HG03442 (cell line): ENCODE measurements around the gene SNX8.
"Not testable (repeated sequence)": the region's sequence is repeated elsewhere in the genome, so short reads cannot be mapped to it uniquely, and the experiment has no call there.

ENCODE experiments used
- ATAC-seq: cut with Tn5 transposase; IDR thresholded peaks from one replicate; pipeline ENCODE4 v1.9.1; 2021; ENCODE audit warnings: mild to moderate bottlenecking, moderate library complexity; ENCODE audit not compliant: unreplicated experiment

The SNX8 gene

GRCh38 chr7:2330493-2330892 lies 16.3 kb upstream of the SNX8 start:
- ATAC-seq = no peak

GRCh38 chr7:2326951-2327350 lies 12.7 kb upstream of the SNX8 start:
- no peak for ATAC-seq

GRCh38 chr7:2325162-2325561 lies 10.9 kb upstream of the SNX8 start:
- ATAC-seq = no peak

DNA sequence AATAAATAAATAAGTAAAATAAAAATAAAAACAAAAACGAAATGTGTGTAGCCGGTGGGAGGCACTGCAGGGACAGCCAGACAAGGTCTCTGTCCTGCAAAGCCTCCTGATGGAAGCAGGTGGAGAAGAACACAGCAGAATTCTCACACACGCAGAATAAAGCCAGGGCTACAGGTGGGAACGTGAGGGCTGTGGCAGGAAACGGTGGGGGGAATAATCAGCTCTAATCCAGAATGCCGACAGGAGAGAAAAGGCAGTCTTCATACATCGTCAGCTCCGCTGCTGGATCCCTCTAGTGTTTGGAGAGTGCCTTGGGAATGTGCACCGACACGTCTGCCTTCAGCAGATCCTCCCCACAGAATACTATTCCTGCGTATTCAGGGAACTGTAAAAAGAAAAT lies 6.8 kb upstream of the SNX8 start:
- no peak for ATAC-seq

GRCh38 chr7:2317556-2318293 lies 3.5 kb upstream of the SNX8 start:
- ATAC-seq = no peak

GRCh38 chr7:2316578-2316977 lies 2.3 kb upstream of the SNX8 start:
- ATAC-seq = no peak

- ATAC-seq = no peak
Measured at GRCh38 chr7:2315787-2316186, 1.5 kb upstream of the SNX8 start.

GRCh38 chr7:2314956-2315530 lies 802 bp upstream of the SNX8 start:
- ATAC-seq = not testable (repeated sequence)

- no peak for ATAC-seq
Measured at GRCh38 chr7:2313450-2314208, 612 bp downstream of the SNX8 start.

DNA sequence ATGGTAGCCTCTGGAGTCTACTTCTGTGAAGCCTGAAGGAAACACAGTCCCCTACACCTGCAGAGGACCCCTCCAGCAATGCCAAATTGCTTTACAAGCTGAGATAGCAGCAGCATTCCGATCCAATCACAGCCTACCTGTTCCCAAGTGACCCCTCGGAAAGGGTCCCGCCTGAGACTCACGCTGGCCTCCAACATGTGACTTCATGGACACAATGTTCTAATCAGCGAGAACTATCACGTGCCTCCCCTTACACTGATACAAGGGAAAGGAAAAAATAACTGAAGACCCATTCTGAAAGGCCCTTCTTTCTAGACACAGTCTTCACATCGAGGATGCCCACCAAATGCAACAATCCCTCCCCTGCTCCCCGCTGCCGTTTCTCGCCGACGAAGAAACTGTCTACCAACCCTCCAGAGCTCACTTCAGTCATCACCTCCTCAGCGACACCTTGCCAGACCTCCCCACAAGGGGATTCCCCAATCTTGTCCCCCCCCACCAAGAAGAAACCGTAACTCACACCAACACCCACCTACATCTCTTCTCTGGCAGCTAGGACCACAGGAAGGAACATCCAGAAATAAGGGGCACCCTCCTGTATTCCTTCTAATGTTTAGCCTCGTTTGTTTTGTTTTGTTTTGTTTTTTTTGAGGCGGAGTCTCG lies 1.8 kb downstream of the SNX8 start:
- no peak for ATAC-seq

DNA sequence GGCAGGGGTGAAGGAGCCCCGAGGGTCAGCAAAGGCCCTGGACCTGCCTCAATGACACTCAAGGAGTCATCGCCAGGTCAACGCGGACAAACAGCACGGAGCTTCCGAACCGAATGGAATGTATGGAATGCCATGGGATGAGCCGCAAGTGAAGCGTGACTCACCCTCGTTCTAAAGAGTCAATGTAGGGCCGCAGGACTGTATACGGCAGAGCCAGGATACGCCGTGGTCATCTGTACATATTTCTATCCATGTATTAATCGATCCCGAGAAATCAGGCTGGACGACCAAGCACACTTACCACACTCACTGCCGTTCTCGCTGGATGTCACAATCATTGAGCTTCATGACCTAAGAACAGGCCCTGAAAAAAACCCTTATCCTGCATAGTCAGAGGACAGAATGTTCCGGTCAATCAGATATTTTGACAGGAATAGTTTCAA lies 4.3 kb downstream of the SNX8 start:
- no peak for ATAC-seq

- peak; percentile 49 for ATAC-seq
Measured at GRCh38 chr7:2307690-2308107, 6.5 kb downstream of the SNX8 start.

DNA sequence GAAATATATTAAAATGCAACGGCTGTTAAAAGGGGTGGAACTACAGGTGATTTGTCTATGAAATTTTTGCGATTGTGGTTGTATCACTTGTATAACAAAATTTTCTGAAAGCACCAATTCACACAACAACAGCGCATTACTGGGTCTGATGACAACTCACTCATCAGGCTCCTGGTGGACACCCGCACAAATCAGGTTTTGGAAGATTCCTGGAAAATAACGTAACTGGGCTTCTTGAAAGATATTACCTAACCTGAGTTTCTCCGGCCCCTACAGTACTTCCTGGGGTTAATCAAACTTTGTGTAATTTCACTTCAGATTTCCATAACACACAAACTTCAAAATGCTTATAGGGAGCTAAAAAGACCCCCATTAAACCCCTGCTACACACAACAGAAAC lies 7.6 kb downstream of the SNX8 start:
- ATAC-seq = no peak

- ATAC-seq = not testable (repeated sequence)
Measured at GRCh38 chr7:2305258-2305657, 9.0 kb downstream of the SNX8 start.

GRCh38 chr7:2303520-2303919 lies 10.7 kb downstream of the SNX8 start:
- ATAC-seq = not testable (repeated sequence)

DNA sequence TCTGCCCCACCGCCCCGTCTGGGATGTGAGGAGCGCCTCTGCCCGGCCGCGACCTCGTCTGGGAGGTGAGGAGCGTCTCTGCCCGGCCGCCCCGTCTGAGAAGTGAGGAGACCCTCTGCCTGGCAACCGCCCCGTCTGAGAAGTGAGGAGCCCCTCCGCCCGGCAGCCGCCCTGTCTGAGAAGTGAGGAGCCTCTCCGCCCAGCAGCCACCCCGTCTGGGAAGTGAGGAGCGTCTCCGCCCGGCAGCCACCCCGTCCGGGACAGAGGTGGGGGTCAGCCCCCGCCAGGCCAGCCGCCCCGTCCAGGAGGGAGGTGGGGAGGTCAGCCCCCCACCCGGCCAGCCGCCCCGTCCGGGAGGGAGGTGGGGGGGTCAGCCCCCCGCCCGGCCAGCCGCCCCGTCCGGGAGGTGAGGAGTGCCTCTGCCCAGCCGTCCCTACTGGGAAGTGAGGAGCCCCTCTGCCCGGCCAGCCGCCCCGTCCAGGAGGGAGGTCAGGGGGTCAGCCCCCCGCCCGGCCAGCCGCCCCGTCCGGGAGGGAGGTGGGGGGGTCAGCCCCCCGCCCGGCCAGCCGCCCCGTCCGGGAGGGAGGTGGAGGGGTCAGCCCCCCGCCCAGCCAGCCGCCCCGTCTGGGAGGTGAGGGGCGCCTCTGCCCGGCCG lies 11.4 kb downstream of the SNX8 start:
- not testable (repeated sequence) for ATAC-seq

DNA sequence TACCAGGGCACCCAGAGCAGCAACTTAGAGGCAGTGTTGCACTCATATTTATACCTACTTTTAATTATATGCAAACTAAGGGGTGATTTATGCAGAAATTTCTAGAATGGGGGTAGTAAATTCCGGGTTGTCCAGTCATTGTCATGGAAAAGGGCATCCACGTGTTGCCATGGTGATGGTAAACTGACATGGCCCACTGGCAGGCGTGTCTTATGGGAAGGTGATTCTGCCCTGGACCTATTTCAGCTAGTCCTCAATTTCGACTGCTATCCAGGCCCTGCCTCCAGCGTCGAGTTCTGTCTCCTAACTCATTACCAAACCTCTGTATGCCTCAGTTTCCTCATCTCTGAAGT lies 12.8 kb downstream of the SNX8 start:
- ATAC-seq = no peak

- no peak for ATAC-seq
Measured at GRCh38 chr7:2299870-2300512, 14.2 kb downstream of the SNX8 start.

- ATAC-seq = peak; percentile 60
Measured at GRCh38 chr7:2299131-2299829, 15.0 kb downstream of the SNX8 start.

GRCh38 chr7:2296832-2297231 lies 17.4 kb downstream of the SNX8 start:
- no peak for ATAC-seq
